HG03442 (cell line): ENCODE data around the gene ANKRD55.
A peak's percentile ranks its signal among the peaks of the same experiment; 100 is the strongest.
"Not testable (repeated sequence)": the region's sequence is repeated elsewhere in the genome, so short reads cannot be mapped to it uniquely, and the experiment has no call there.

ENCODE experiments used
- ATAC-seq: cut with Tn5 transposase; IDR thresholded peaks from one replicate; pipeline ENCODE4 v1.9.1; 2021; ENCODE audit warnings: mild to moderate bottlenecking, moderate library complexity; ENCODE audit not compliant: unreplicated experiment

The ANKRD55 gene

GRCh38 chr5:56170557-56170956 lies 62.6 kb downstream of the ANKRD55 start:
- ATAC-seq, result no peak

- ATAC-seq, result no peak
Observed at GRCh38 chr5:56169949-56170348, 63.2 kb downstream of the ANKRD55 start.

- no peak for ATAC-seq
Observed at GRCh38 chr5:56169281-56169680, 63.8 kb downstream of the ANKRD55 start.

- ATAC-seq, result no peak
Observed at GRCh38 chr5:56168066-56168478, 65.1 kb downstream of the ANKRD55 start.

GRCh38 chr5:56167519-56167918 lies 65.6 kb downstream of the ANKRD55 start:
- no peak for ATAC-seq

GRCh38 chr5:56166671-56167385 lies 66.3 kb downstream of the ANKRD55 start:
- no peak for ATAC-seq

- ATAC-seq, result no peak
Observed at GRCh38 chr5:56164376-56164775, 68.8 kb downstream of the ANKRD55 start.

- ATAC-seq, result no peak
Observed at GRCh38 chr5:56161927-56162326, 71.2 kb downstream of the ANKRD55 start.

GRCh38 chr5:56161439-56161823 lies 71.7 kb downstream of the ANKRD55 start:
- no peak for ATAC-seq

- ATAC-seq, result no peak
Observed at GRCh38 chr5:56160723-56161438, 72.2 kb downstream of the ANKRD55 start.

GRCh38 chr5:56159521-56159947 lies 73.6 kb downstream of the ANKRD55 start:
- ATAC-seq, result no peak

GRCh38 chr5:56158331-56158960 lies 74.7 kb downstream of the ANKRD55 start:
- ATAC-seq, result no peak

GRCh38 chr5:56157191-56157621 lies 75.9 kb downstream of the ANKRD55 start:
- ATAC-seq, result not testable (repeated sequence)

GRCh38 chr5:56156585-56157190 lies 76.4 kb downstream of the ANKRD55 start:
- peak; percentile 74 for ATAC-seq

GRCh38 chr5:56155992-56156584 lies 77.0 kb downstream of the ANKRD55 start:
- peak; percentile 18 for ATAC-seq

GRCh38 chr5:56154732-56155484 lies 78.2 kb downstream of the ANKRD55 start:
- no peak for ATAC-seq

GRCh38 chr5:56152437-56152836 lies 80.7 kb downstream of the ANKRD55 start:
- no peak for ATAC-seq

GRCh38 chr5:56150756-56151155 lies 82.4 kb downstream of the ANKRD55 start:
- not testable (repeated sequence) for ATAC-seq

- peak; percentile 94 for ATAC-seq
Observed at GRCh38 chr5:56148453-56148971, 84.6 kb downstream of the ANKRD55 start.

- no peak for ATAC-seq
Observed at GRCh38 chr5:56147659-56148230, 85.4 kb downstream of the ANKRD55 start.
